NCI-H2227 (cell line): ENCODE data around the gene SLC44A4.
"Not testable (repeated sequence)": the region's sequence is repeated elsewhere in the genome, so short reads cannot be mapped to it uniquely, and the experiment has no call there.

ENCODE experiments used
- DNase-seq: peaks from one replicate; lab custom pipeline; 2025; ENCODE audit not compliant: unreplicated experiment; lab: John Stamatoyannopoulos, UW

The SLC44A4 gene

GRCh38 chr6:31878726-31879125 is at the start of gene SLC44A4:
TSS of gene SLC44A4 (minus strand) at chr6:31878997. CDS start at chr6:31878980, 17 bp downstream.
- DNase-seq: no peak

GRCh38 chr6:31928672-31928939 is 49.8 kb upstream of the SLC44A4 start:
- no peak for DNase-seq

GRCh38 chr6:31927863-31928671 is 49.3 kb upstream of the SLC44A4 start:
- no peak for DNase-seq

DNA sequence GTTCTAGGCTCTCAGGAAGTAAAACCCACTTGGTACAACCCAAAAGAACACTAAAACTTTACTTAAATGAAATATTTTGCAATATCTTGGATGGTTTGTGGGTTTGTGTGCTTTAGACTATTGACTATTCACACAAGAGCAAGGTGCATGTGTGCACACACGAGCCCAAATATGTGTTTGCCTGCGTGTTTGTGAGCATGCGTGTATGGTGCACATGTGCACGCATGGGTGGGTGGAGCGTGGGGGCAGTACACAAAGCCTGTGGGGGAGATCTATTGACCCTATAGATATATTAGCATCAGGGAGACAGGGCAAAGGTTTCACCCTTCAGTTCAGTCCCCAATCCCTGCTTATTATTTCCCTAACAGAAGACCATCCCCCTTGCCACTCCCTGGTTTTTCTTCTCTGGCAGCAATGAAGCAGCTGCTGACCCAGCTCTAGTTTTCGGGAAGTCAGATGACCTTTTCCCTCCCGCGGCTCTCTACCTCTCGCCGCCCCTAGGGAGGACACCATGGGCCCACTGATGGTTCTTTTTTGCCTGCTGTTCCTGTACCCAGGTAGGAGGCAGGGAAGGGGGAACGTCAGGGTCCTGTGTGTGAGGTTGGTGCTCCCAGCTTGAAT is 48.6 kb upstream of the SLC44A4 start, which contains the start of gene C2:
Gene C2 (plus strand): TSS at position 476 of the 621 bp plus-strand sequence. CDS start 36 bp downstream, at position 512.
- DNase-seq: no peak

- DNase-seq: no peak
Measured at GRCh38 chr6:31922942-31923341, 44.1 kb upstream of the SLC44A4 start.

- DNase-seq: no peak
Measured at GRCh38 chr6:31920811-31921210, 42.0 kb upstream of the SLC44A4 start.

DNA sequence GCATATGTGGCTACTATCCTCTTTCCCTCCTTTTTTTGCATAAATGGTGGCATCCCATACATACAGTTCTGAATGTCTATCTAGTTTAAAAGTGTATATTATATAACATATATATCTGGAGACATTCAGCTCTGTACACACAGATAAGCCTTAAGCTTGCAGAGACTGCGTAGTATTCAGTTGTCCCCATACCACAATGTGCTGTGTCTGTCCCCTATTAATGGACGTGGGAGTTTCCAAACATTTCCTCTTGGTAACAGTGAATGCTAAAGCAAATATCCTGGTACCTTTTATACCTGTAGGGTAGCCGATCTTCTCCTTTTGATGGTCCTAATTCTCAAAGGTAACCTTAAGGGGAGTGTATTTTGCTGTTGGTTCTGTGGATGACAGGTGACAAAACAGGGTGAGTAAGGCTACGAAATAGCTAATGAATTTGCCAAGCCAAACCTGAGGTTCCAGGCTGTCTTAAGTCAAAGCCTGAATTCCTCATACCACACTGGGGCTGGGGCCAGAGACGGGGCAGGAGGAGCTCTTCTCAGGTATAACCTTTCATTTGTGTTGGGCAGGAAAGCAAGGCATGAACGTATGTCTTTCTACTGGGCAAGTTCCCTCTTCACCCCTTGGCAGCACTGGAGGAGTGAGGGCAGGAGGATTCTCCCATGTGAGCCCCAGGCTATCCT is 41.0 kb upstream of the SLC44A4 start:
- DNase-seq: no peak

DNA sequence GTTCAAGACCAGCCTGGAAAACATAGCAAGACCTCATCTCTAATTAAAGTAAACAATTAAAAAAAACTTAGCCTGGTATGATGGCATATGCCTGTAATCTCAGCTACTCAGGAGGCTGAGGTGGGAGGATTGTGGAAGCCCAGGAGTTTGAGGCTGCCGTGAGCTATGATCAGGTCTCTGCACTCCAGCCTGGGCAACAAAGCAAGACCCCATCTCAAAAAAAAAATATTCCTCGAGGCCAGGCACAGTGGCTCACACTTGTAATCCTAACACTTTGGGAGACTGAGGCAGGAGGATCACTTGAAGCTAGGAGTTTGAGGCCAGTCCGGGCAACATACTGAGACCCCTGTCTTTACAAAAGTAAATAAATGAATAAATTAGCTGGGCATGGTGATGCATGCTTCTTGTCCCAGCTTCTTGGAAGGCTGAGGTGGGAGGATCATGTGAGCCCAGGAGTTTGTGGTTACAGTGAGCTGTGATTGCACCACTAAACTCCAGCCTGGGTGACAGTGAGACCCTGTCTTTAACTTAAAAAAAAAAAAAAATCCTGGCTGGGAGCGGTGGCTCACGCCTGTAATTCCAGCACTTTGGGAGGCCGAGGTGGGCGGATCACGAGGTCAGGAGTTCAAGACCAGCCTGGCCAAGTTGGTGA is 39.4 kb upstream of the SLC44A4 start:
- DNase-seq: no peak

DNA sequence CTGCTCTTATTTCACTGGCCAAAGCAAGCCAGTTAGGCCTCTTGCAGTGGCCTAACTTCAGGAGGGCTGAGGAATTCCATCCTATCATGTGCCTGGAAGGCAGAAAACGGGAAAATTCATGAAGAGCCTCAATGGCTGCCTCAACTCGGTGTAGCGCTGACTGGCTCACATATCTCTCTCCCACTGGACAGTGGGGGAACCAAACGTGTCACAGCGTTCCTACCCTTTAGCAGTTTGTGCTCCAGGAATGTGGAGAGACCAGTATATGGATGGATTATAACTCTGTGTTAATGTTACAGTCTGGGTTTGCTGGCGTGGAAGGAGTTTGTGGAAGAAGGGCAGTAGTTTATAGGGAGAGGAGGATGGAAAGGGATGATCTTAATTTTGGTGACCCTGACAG is 37.0 kb upstream of the SLC44A4 start:
- DNase-seq: no peak

GRCh38 chr6:31915351-31915750 is 36.6 kb upstream of the SLC44A4 start:
- no peak for DNase-seq

DNA sequence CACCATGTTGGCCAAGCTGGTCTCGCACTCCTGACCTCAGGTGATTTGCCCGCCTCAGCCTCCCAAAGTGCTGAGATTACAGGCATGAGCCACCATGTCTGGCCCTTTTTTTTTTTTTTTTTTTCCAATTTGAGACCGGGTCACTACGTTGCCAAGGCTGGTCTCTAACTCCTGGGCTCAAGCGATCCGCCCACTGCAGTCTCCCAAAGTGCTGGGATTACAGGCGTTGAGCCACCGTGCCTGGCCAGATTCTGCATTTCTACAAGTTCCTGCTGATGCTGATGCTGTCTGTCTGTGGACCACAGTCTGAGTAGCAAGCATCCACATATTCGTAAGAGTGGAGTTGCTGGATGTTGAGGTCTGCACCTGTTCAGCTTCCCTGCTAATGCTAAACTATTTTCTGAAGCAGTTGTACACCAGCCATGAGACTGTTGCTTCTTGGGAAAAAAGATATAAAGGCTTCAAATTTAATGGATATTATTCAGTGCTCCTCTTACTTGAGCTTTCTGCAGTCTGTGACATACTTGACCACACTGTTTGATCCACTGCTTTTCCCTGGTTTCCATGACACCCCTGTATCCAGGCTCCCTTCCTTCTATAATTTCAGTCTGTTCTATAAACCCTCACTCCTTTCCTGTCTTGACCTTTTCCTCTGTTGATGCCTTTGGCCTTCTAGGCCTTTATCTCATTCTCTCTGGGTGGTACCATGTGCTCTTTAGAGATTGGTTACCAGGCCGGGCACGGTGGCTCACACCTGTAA is 33.2 kb upstream of the SLC44A4 start:
- peak; percentile 18 for DNase-seq

DNA sequence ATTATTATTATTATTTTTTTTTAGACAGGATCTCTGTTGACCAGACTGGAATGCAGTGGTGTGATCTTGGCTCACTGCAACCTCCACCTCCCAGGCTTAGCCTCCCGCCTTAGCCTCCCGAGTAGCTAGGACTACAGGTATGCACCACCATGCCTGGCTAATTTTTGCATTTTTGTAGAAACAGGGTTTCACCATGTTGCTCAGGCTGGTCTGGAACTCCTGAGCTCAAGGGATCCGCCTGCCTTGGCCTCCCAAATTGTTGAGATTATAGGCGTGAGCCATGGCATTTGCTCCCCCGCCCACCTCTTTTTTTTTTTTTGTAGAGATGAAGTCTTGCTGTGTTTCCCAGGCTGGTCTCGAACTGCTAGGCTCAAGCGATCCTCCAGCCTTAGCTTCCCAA is 30.5 kb upstream of the SLC44A4 start:
- DNase-seq: not testable (repeated sequence)

GRCh38 chr6:31908791-31909190 is 30.0 kb upstream of the SLC44A4 start:
- DNase-seq: no peak

DNA sequence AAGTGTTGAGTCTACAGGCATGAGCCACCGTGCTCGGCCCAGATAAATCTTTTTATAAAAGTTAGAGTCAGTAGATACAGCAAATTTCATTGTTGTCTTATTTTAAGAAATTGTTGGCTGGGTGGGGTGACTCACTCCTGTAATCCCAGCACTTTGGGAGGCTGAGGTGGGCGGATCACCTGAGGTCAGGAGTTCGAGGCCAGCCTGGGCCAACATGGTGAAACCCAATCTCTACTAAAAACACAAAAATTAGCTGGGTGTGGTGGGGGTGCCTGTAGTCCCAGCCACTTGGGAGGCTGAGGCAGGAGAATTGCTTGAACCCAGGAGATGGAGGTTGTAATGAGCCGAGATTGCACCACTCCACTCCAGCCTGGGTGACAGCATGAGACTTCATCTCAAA is 29.5 kb upstream of the SLC44A4 start:
- not testable (repeated sequence) for DNase-seq

GRCh38 chr6:31907158-31907813 is 28.5 kb upstream of the SLC44A4 start:
- DNase-seq: peak; percentile 53

DNA sequence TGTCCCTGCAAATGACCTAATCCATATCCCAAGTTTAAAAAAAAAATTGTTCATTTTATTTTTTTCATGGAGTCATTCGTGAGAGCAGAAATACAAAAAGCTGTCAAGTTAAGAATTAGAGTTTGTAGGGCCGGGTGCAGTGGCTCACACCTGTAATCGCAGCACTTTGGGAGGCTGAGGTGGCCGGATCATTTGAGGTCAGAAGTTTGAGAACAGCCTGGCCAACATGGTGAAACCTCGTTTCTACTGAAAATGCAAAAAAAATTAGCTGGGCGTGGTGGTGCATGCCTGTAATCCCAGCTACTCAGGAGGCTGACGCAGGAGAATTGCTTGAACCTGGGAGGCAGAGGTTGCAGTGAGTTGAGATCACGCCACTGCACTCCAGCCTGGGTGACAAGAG is 27.9 kb upstream of the SLC44A4 start:
- DNase-seq: not testable (repeated sequence)

GRCh38 chr6:31906122-31906521 is 27.3 kb upstream of the SLC44A4 start:
- DNase-seq: peak; percentile 27

DNA sequence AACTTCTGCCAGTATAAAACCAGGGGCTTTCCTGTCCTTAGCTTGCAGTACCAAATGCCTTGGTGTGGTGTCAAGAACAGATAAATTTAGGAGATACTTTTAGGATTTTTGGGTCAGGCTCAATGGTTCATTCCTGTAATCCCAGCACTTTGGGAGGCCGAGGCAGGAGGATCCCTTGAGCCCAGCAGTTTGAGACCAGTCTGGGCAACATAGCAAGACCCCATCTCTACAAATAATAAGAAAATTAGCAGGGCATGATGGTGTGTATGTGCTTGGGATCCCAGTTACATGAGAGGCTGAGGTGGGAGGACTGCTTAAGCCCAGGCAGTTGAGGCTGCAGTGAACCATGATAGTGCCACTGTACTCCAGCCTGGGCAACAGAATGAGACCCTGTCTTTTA is 26.2 kb upstream of the SLC44A4 start:
- DNase-seq: no peak

DNA sequence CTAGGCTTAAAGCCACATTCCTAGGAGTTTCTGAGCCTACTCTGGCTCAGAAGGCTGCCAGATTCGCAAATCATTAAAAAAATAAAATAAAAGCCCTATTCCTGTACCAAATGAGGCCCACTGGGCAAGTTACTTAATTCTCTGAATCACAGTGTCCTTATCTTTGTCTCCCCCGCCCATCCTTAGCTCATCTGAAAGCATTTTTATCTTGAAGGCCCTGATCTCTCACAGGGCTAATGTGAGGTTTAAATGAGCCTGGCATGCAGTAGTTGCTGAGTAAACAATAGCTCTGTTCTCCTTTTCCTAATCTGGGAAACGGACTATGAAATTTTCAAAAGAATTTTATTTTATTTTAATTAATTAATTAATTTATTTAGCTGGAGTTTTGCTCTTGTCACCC is 25.2 kb upstream of the SLC44A4 start:
- DNase-seq: no peak

DNA sequence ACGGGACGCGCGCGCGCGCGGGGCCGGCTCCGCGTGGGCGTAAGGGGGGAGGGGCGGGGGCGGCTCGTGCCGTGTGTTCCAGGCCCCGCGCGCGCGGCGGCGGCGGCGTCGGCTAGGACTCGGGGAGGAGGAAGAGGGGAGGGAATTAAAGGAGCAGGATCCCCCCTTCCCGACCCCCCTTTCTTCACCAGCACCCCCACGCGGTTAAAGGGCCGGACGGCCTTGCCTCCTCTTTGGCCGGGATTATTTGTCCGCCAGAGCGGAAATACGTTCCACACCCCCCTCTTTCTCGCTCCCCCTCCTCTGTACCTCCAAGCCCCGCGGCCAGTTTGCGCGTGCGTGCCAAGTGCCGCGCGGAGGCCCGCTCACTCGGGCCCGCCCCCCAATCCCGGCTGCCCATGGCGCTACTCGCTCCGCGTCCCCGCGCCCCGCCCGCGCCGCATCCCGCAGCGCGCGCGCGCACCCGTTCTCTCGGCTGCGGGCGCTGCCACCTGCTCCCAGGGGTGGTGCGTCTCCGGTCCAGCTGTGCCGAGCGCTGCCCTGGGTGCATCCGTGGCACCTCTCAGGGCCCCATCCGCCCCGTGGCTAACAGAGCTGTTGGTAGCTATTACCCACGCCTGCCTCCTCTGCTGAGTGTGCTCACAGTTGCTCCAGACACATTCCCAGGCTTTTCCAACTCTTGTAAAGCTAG is 23.3 kb upstream of the SLC44A4 start, which contains the start of gene ZBTB12:
Gene ZBTB12 (minus strand): TSS at position 134 of the 691 bp plus-strand sequence. CDS start 781 bp downstream, outside the sequence.
- peak; percentile 99 for DNase-seq
